HFFc6 (cell line): Measurements from ENCODE around the gene ENTPD2. TPM values are rescaled to one million over a fixed set of nuclear protein-coding genes. Genes with fewer than 3 reads are reported as not detected.

Experiments
- DNase-seq: peaks from one replicate; pipeline ENCODE4 v3.0.0-alpha.2; 2018
- H3K27ac Mint-ChIP-seq: 2 replicates; pipeline ENCODE4 v1.8.0; 2020; ENCODE audit warnings: mild to moderate bottlenecking, mixed read lengths
- H3K27me3 Mint-ChIP-seq: 2 replicates; pipeline ENCODE4 v1.8.0; 2021; ENCODE audit warnings: mild to moderate bottlenecking, moderate library complexity, mixed read lengths; ENCODE audit not compliant: insufficient read depth
- H3K36me3 Mint-ChIP-seq: 2 replicates; pipeline ENCODE4 v1.8.0; 2021; ENCODE audit warnings: low read depth, mixed read lengths
- H3K4me1 Mint-ChIP-seq: 2 replicates; pipeline ENCODE4 v1.8.0; 2020; ENCODE audit warnings: low read depth, mixed read lengths
- H3K4me3 Mint-ChIP-seq: 2 replicates; pipeline ENCODE4 v1.8.0; 2020; ENCODE audit warnings: mild to moderate bottlenecking, moderate library complexity, mixed read lengths
- H3K9me3 Mint-ChIP-seq: 2 replicates; pipeline ENCODE4 v1.8.0; 2020; ENCODE audit warnings: mild to moderate bottlenecking, mixed read lengths
- CTCF ChIP-seq: fragments of 200-600 bp; sonication (generic); IDR thresholded peaks from 2 replicates; pipeline ENCODE4 v1.5.0; 2021; ENCODE audit warnings: antibody characterized with exemption, mild to moderate bottlenecking
- total RNA-seq, 6 experiments: library from RNA; stranded (reverse); fragmentation: NEBNext Ultra II Directional; extraction: Animal tissue kit (Norgen Biotek cat#: 25700); gene quantifications; 2 replicates in 1 of 6; 3 replicates in 5 of 6; pipeline ENCODE4 v1.2.3, GENCODE V29; 2021

The ENTPD2 gene
- total RNA-seq, 6 experiments from 2014 or later: 0.12 to 0.28 (median 0.16) TPM; not detected in 3

- Mint-ChIP-seq H3K27me3 (no peaks in the 10 kb centered on the region; the same call in 1 of the 2 replicates), H3K36me3 (no peaks in the 10 kb centered on the region), H3K9me3 (no peaks in the 10 kb centered on the region), H3K4me3 (no peak overlapping the region), H3K27ac (no peak overlapping the region), H3K4me1 (0 out of 2 replicates have a peak, but pooled peaks cover 5% of the 10 kb centered on the region)
- no peak for DNase-seq
- TF ChIP-seq CTCF: no peak
Observed at GRCh38 chr9:137030006-137030405, 23.9 kb downstream of the ENTPD2 start.

GRCh38 chr9:137029058-137029936 lies 24.6 kb downstream of the ENTPD2 start:
- Mint-ChIP-seq H3K27me3 (no peaks in the 10 kb centered on the region), H3K4me3 (peak overlapping the region; percentile 46; the same call in 1 of the 2 replicates), H3K36me3 (no peaks in the 10 kb centered on the region), H3K4me1 (0 out of 2 replicates have a peak, but pooled peaks cover 5% of the 10 kb centered on the region), H3K9me3 (no peaks in the 10 kb centered on the region), H3K27ac (no peak overlapping the region)
- DNase-seq: peak; percentile 26
- peak; percentile 92 for TF ChIP-seq CTCF

- Mint-ChIP-seq H3K4me3 (peak overlapping the region; percentile 46), H3K4me1 (0 out of 2 replicates have a peak, but pooled peaks cover 5% of the 10 kb centered on the region), H3K36me3 (no peaks in the 10 kb centered on the region), H3K27ac (no peak overlapping the region), H3K9me3 (no peaks in the 10 kb centered on the region), H3K27me3 (no peaks in the 10 kb centered on the region)
- DNase-seq: peak; percentile 26
- TF ChIP-seq CTCF: no peak
Observed at GRCh38 chr9:137028263-137029057, 25.4 kb downstream of the ENTPD2 start.

GRCh38 chr9:137027369-137028262 lies 26.2 kb downstream of the ENTPD2 start, which contains the start of gene ABCA2:
Gene ABCA2 (minus strand): TSS chr9:137028237. CDS start chr9:137028140, 97 bp downstream.
- H3K9me3 Mint-ChIP-seq: no peaks in the 10 kb centered on the region
- H3K27ac Mint-ChIP-seq: no peak within 1 kb of the TSS
- no peaks in the 10 kb centered on the region for H3K36me3 Mint-ChIP-seq
- H3K4me3 Mint-ChIP-seq: peak within 1 kb of the TSS; percentile 86
- 0 out of 2 replicates have a peak, but pooled peaks cover 5% of the 10 kb centered on the region for H3K4me1 Mint-ChIP-seq
- H3K27me3 Mint-ChIP-seq: no peaks in the 10 kb centered on the region
- no peak for TF ChIP-seq CTCF
- DNase-seq: no peak

- 0 out of 2 replicates have a peak, but pooled peaks cover 5% of the 10 kb centered on the region for H3K4me1 Mint-ChIP-seq
- TF ChIP-seq CTCF: no peak
- H3K27ac Mint-ChIP-seq: no peak overlapping the region
- H3K9me3 Mint-ChIP-seq: no peaks in the 10 kb centered on the region
- no peaks in the 10 kb centered on the region for H3K36me3 Mint-ChIP-seq
- DNase-seq: no peak
- H3K27me3 Mint-ChIP-seq: peaks cover 3% of the 10 kb centered on the region; the same call in 1 of the 2 replicates
- H3K4me3 Mint-ChIP-seq: peak overlapping the region; percentile 86
Observed at GRCh38 chr9:137026828-137027227, 27.0 kb downstream of the ENTPD2 start.
